ENCODE measurements around the gene TM4SF20. TPM values are rescaled to one million over a fixed set of nuclear protein-coding genes. Genes with fewer than 3 reads are reported as not detected.

Gene TM4SF20
- polyA plus RNA-seq (2013, experiment 1 of 2; ENCODE audit: insufficient read length): not detected
- not detected for polyA plus RNA-seq (2013, experiment 2 of 2; ENCODE audit: insufficient read length)

GRCh38 chr2:227379095-227379494 lies at the start of gene TM4SF20:
Gene TM4SF20 (minus strand): TSS chr2:227379306. CDS start chr2:227379268, 38 bp downstream.
- DNase-seq: no peak

GRCh38 chr2:227428731-227429285 lies 49.7 kb upstream of the TM4SF20 start:
- peak; percentile 19 for DNase-seq

- no peak for DNase-seq
These were observed 44.8 kb upstream of the TM4SF20 start for GRCh38 chr2:227423656-227424499.

- no peak for DNase-seq
These were observed 41.3 kb upstream of the TM4SF20 start for GRCh38 chr2:227420087-227421052.

GRCh38 chr2:227416701-227417100 lies 37.6 kb upstream of the TM4SF20 start:
- no peak for DNase-seq

GRCh38 chr2:227415538-227416424 lies 36.7 kb upstream of the TM4SF20 start:
- DNase-seq: peak; percentile 71

- peak; percentile 21 for DNase-seq
These were observed 35.7 kb upstream of the TM4SF20 start for GRCh38 chr2:227414846-227415245.

GRCh38 chr2:227413371-227413770 lies 34.3 kb upstream of the TM4SF20 start:
- no peak for DNase-seq

- no peak for DNase-seq
These were observed 33.8 kb upstream of the TM4SF20 start for GRCh38 chr2:227412877-227413276.

GRCh38 chr2:227411990-227412350 lies 32.9 kb upstream of the TM4SF20 start:
- peak; percentile 47 for DNase-seq

GRCh38 chr2:227411320-227411989 lies 32.3 kb upstream of the TM4SF20 start:
- no peak for DNase-seq

- DNase-seq: no peak
These were observed 31.1 kb upstream of the TM4SF20 start for GRCh38 chr2:227410191-227410590.

GRCh38 chr2:227407591-227408151 lies 28.6 kb upstream of the TM4SF20 start:
- no peak for DNase-seq

GRCh38 chr2:227406177-227407031 lies 27.3 kb upstream of the TM4SF20 start:
- peak; percentile 98 for DNase-seq

- no peak for DNase-seq
These were observed 25.6 kb upstream of the TM4SF20 start for GRCh38 chr2:227404585-227405271.

- DNase-seq: no peak
These were observed 23.9 kb upstream of the TM4SF20 start for GRCh38 chr2:227402959-227403358.

- DNase-seq: no peak
These were observed 23.2 kb upstream of the TM4SF20 start for GRCh38 chr2:227402321-227402720.

- DNase-seq: no peak
These were observed 22.4 kb upstream of the TM4SF20 start for GRCh38 chr2:227401550-227401949.
